GM18909 (cell line): ENCODE results near the gene D2HGDH.
"Not testable (repeated sequence)": the region's sequence is repeated elsewhere in the genome, so short reads cannot be mapped to it uniquely, and the experiment has no call there.

Experiments used
- ATAC-seq: cut with Tn5 transposase; IDR thresholded peaks from one replicate; pipeline ENCODE4 v1.9.1; 2021; ENCODE audit warnings: mild to moderate bottlenecking; ENCODE audit not compliant: unreplicated experiment, poor library complexity

D2HGDH gene

GRCh38 chr2:241746084-241746483 lies 11.7 kb downstream of the D2HGDH start:
- ATAC-seq: no peak

GRCh38 chr2:241748468-241749256 lies 14.2 kb downstream of the D2HGDH start:
- no peak for ATAC-seq

GRCh38 chr2:241750076-241750840 lies 15.8 kb downstream of the D2HGDH start:
- ATAC-seq: no peak

GRCh38 chr2:241751152-241751551 lies 16.7 kb downstream of the D2HGDH start:
- ATAC-seq: no peak

- ATAC-seq: no peak
These were observed 17.3 kb downstream of the D2HGDH start for GRCh38 chr2:241751776-241752175.

- ATAC-seq: no peak
These were observed 17.8 kb downstream of the D2HGDH start for GRCh38 chr2:241752253-241752652.

- ATAC-seq: no peak
These were observed 18.4 kb downstream of the D2HGDH start for GRCh38 chr2:241752689-241753276.

GRCh38 chr2:241753493-241753892 lies 19.1 kb downstream of the D2HGDH start:
- no peak for ATAC-seq

- no peak for ATAC-seq
These were observed 19.6 kb downstream of the D2HGDH start for GRCh38 chr2:241754042-241754441.

- ATAC-seq: no peak
These were observed 20.7 kb downstream of the D2HGDH start for GRCh38 chr2:241755166-241755565.

- ATAC-seq: no peak
These were observed 21.3 kb downstream of the D2HGDH start for GRCh38 chr2:241755777-241756176.

- no peak for ATAC-seq
These were observed 24.8 kb downstream of the D2HGDH start for GRCh38 chr2:241759067-241759807.

- ATAC-seq: not testable (repeated sequence)
These were observed 25.5 kb downstream of the D2HGDH start for GRCh38 chr2:241759893-241760292.

- no peak for ATAC-seq
These were observed 25.9 kb downstream of the D2HGDH start for GRCh38 chr2:241760301-241760771.

GRCh38 chr2:241762321-241762932 lies 28.0 kb downstream of the D2HGDH start:
- no peak for ATAC-seq

GRCh38 chr2:241762933-241763369 lies 28.5 kb downstream of the D2HGDH start:
- ATAC-seq: no peak

- no peak for ATAC-seq
These were observed 29.3 kb downstream of the D2HGDH start for GRCh38 chr2:241763551-241764274.

- ATAC-seq: no peak
These were observed 30.1 kb downstream of the D2HGDH start for GRCh38 chr2:241764275-241765241.
